Measurements from ENCODE around the gene NR1H2.
"Not testable (repeated sequence)": the region's sequence is repeated elsewhere in the genome, so short reads cannot be mapped to it uniquely, and the experiment has no call there.

NR1H2 gene

GRCh38 chr19:50379602-50380001 lies 3.3 kb downstream of the NR1H2 start:
- DNase-seq: no peak

DNA sequence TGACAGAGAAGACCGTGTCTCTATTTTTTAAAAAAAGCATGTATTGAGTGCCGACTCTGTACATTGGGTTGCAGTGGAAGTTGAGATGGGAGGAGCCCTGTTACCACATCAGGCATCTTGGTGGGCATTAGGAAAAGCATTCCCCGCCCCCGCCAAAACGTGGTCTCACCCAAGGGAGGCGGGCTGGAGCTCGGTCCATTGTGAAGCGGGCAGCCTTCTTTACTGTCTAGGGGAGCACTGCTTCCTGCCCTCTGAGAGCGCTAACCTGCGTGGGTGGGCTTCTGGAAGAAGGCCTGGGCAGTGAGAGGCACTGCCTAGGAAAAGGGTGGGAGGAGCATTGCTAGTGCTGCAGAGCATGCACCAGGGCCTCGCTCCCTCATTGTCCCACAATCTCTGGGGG lies 3.9 kb downstream of the NR1H2 start:
- no peak for DNase-seq

DNA sequence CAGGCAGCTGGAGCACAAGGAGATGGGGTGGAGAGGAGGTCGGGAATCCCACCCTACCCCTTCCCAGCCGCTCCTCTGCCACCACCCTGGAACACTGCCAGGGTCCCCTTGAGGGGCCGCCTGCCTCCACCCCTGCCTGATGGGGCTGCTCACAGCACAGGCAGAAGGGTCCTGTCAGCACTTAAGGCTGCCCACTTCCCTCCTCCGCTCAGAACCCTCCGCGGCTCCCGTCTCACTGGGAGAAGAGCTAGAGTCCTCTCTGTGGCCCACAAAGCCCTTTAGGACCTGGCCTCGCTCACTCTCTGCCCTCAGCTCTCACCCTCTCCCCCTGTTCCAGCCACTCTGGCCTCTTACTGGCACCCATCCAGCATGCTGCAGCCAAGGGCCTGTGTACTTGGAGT lies 4.5 kb downstream of the NR1H2 start:
- DNase-seq: no peak

DNA sequence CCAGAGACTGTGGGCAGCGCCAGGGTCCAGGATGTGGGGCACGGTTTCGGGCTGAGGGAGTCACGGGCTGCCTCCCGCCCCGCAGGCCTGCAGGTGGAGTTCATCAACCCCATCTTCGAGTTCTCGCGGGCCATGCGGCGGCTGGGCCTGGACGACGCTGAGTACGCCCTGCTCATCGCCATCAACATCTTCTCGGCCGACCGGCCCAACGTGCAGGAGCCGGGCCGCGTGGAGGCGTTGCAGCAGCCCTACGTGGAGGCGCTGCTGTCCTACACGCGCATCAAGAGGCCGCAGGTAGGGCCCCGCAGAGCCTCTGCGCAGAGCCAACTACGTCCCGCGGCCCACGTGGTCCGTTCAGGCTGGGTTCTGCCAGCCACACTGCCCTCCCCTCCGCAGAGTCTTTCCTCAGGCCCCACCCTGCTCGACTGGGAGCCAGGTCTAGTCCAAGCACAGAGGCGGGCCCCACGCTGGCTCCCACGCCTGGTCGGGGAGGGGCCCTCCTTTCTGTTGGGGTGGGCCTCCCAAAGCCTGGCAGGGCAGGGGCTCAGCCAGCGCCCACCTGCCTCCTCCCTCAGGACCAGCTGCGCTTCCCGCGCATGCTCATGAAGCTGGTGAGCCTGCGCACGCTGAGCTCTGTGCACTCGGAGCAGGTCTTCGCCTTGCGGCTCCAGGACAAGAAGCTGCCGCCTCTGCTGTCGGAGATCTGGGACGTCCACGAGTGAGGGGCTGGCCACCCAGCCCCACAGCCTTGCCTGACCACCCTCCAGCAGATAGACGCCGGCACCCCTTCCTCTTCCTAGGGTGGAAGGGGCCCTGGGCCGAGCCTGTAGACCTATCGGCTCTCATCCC lies 5.8 kb downstream of the NR1H2 start:
- no peak for DNase-seq

DNA sequence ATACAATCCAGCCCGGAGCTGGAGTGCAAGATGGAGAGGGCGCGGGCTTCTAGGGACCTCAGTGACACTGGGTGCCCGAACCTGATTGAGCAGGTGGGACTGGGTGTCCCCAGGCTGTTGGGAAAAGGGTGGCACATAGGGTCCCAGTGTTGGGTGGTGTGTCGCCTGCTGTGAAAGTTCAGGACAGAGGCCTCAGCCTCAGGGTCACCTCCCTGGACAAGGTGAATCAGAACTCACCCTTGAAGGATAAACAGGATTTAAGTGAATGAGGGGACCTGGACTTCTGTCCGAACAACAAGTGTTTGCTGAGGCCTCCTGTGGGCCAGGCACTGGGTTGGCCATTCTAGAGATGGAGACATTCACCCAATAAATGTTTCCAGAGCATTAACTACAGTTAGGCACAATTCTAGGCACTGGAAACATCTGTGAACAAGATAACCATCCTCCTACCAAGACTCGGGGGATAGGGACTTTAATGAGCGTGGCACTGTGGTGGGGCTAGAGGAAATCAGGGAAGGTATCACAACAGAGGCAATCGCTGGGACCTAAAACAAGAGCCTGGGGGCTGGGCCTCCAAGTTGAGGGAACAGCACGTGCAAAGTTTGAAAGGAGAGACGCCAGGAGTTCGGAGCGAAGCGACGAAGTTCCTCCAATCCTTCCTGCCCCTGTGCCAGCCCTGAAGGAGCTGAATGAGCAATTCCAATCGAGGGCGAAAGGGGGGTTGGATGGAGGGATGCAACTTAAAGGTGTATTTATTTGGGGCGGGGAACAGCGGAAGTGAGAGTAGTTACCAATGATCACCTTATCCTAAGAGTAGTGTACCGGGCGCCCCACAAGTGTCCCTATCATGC lies 7.0 kb downstream of the NR1H2 start:
- no peak for DNase-seq

DNA sequence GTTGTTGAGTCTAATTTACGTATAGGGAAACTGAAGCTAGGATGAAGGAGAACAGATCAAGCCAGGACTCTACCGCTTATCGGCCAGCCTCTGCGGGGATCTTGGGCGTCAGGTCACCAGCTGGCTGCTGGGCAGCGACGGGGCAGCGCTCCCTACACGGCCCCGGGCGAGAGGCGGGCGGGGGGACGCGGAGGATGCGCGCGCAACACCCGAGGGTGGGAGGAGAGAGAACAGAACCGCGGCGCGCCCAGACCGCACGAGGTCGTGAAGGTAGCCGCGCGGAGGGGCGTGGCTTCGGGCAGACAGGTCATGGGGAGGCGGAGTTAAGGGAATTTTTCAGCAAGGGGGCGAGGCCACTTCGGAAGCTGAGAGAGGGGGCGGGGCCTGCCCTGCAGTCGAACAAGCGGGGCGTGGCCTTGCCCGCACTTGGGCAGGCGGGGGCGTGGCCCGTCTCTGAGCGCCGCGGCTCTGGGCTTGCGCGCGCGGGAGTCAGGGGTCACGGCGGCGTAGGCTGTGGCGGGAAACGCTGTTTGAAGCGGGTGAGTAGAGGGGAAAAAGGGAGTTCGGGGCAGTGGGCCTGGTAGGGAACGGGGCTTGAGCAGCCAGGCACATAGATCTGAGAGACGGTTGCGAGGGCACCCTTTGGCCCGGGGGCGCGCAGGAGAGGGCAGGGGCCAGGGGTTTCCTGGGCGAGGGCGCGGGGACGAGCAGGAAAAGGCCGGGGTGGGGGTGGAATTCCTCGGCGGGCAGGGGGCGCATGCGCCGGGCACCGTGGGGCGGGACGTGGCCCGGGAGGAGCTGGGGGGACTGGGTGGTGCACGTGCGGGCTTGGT lies 7.8 kb downstream of the NR1H2 start, which contains the start of gene POLD1:
TSS of gene POLD1 (plus strand) at position 496 of the 833 bp plus-strand sequence. CDS start 14,505 bp downstream, outside the sequence.
- DNase-seq: peak; percentile 97

DNA sequence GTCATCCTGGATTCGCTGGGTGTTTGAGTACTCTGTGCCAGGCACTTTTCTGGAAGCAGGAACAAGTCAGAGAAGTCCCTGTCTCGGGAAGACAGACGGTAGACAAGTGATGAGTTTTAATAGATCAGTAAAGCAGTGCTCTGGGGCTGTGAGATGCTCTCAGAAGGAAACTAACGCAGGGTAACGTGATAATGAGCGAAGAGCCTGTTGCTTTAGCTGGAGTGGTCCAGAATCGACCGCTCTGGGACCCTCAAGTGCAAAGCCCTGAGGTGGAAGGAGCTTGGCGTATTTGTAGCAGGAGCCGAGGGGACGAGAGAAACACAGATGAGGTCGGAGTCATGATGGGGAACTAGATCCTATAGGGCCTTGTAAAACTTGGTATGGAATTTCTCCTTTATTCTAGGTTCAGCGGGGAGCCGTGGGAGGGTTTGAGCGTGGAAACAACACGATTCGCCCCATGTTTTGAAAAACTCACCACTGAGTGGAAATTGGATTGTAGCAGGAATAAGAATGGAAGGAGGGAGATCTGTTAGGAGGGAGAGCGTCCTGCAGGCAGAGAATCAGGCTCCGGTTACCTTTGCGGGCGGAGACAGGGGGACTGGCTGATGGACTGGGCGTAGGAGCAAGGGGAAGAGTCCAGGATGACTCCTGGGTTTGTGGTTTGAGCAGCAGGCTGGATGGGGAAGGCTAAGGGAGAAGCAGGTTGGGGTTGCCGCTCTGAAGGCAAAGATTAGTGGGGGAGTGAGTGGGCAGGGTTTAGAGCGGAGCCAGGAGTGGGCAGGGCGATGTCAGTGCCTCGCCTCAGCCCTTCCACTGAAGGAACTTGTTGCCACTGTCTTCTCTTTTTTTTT lies 8.7 kb downstream of the NR1H2 start:
- DNase-seq: no peak

DNA sequence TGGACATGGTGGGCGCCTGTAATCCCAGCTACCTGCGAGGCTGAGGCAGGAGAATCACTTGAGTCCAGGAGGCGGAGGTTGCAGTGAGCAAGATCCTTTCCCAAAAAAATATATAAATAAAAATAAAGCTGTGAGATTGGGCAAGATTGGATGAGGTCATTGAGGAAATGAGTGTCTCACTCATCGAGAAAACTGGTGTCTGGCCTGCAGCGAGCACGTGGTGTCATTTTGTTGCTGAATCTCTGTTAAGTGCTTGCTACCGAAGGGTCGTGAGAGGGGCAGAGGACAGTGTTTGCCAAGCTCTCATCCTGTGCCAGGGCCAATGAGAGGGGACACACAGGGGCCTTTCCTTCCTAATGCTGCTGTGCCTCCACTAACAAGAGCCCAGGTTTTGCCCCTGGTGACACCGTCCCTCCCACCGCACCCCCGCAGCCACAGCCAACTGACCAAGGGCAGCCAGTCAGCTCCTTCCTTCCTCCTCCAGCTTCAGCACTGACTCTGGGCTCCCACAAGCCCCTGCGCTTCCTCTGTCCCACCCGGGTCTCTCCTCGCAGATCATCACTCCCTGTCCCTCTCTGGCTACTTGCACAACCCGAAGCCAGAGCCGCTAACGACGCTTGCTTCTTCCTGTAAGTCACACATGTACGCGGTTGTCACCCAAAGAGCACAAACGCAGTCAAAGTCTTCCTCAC lies 11.1 kb downstream of the NR1H2 start:
- DNase-seq: no peak

- no peak for DNase-seq
Measured at GRCh38 chr19:50387868-50388245, 11.6 kb downstream of the NR1H2 start.

GRCh38 chr19:50390295-50390694 lies 14.0 kb downstream of the NR1H2 start:
- not testable (repeated sequence) for DNase-seq

GRCh38 chr19:50390952-50391351 lies 14.7 kb downstream of the NR1H2 start:
- not testable (repeated sequence) for DNase-seq

- DNase-seq: no peak
Measured at GRCh38 chr19:50392759-50393158, 16.5 kb downstream of the NR1H2 start.

- DNase-seq: no peak
Measured at GRCh38 chr19:50393589-50393988, 17.3 kb downstream of the NR1H2 start.

- no peak for DNase-seq
Measured at GRCh38 chr19:50394017-50394416, 17.8 kb downstream of the NR1H2 start.

DNA sequence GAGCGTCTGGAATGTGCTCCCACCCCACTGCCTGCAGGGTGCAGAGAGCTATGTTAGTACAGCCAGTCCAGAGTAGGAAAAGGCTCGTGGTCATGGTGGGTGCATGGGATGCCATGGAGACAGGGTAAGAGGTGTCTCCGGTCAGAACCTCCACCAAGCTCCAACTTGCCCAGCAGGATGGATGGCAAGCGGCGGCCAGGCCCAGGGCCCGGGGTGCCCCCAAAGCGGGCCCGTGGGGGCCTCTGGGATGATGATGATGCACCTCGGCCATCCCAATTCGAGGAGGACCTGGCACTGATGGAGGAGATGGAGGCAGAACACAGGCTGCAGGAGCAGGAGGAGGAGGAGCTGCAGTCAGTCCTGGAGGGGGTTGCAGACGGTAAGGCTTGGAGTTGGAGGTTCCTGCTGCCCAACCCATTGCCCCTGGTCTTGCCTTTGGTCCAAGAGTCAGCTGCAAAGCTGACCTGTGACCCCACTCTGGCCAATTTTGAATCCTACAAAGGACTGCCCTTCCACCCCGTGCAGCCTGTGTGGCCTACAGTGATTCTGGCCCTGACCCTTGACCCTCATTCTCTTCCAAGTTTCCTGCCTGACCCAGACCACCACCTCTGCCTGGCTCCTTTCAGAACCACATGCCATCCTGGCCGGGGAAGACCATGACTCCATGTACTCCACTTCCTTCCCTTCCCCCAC lies 22.6 kb downstream of the NR1H2 start:
- no peak for DNase-seq

- DNase-seq: no peak
Measured at GRCh38 chr19:50399368-50399745, 23.1 kb downstream of the NR1H2 start.

DNA sequence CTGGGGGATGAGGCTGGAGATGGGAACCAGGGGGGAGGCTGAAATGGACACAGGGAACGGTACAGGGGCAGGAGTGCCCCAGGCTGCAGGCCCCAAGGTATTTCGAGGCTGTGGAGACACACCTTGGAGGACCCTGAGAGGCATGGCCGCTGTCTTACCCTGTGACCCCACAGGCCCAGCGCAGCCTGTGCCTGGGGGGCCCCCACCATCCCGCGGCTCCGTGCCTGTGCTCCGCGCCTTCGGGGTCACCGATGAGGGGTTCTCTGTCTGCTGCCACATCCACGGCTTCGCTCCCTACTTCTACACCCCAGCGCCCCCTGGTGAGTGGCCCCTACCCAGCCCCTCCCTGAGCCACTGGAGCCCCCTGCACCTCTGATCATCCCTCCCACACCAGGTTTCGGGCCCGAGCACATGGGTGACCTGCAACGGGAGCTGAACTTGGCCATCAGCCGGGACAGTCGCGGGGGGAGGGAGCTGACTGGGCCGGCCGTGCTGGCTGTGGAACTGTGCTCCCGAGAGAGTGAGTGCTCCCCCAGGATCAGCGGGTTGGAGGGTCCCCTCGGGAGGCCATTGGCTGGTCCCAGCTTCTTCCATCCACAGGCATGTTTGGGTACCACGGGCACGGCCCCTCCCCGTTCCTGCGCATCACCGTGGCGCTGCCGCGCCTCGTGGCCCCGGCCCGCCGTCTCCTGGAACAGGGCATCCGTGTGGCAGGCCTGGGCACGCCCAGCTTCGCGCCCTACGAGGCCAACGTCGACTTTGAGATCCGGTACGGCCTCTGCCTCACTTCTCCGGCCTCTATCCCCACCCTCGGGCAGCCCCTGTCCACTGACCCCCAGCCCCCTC lies 25.6 kb downstream of the NR1H2 start:
- no peak for DNase-seq

DNA sequence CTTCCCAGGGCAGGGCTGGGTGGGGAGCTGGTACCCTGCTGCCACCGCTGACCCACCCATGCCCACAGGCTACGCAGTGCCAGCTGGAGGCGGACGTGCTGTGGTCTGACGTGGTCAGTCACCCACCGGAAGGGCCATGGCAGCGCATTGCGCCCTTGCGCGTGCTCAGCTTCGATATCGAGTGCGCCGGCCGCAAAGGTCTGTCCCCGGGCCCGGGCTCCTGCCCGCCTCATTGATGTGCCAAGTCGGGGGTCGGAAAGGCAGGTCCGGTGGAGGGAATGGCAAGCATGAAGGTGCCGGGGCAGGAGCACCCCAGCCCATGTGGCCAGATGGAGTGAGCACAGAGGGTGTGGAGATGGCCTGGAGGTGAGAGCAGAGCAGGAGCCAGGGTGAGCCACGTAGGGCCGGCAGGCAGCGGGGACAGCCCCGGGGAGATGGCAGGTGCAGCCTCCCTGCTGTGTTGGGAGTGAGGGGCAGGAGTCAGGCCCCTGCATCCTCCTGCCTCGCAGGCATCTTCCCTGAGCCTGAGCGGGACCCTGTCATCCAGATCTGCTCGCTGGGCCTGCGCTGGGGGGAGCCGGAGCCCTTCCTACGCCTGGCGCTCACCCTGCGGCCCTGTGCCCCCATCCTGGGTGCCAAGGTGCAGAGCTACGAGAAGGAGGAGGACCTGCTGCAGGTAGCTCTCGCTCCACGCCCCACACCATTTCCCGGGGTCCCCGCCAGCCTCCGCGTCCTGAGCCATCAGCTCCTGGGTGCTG lies 26.5 kb downstream of the NR1H2 start:
- no peak for DNase-seq
